Bronchial epithelial cell (primary cell): ENCODE results near the gene PDHX. TPM values are rescaled to one million over a fixed set of nuclear protein-coding genes. Genes with fewer than 3 reads are reported as not detected.

Experiments used
- DNase-seq: peaks from one replicate; pipeline ENCODE4 v3.0.0-alpha.2; 2010; ENCODE audit warnings: low read depth
- FAIRE-seq: peaks from 2 replicates; lab custom pipeline; 2011; peaks lifted over from hg19 to GRCh38; lab: Jason Lieb, UNC
- H3K27me3 ChIP-seq: 2 replicates; pipeline ENCODE4 v1.5.1; 2011; ENCODE audit warnings: low read length; ENCODE audit not compliant: control insufficient read depth, insufficient read depth
- H3K36me3 ChIP-seq: 2 replicates; pipeline ENCODE4 v1.5.1; 2011; ENCODE audit warnings: low read length; ENCODE audit not compliant: control insufficient read depth, insufficient read depth
- H3K4me3 ChIP-seq: 2 replicates; pipeline ENCODE4 v1.5.1; 2011; ENCODE audit warnings: mild to moderate bottlenecking, low read depth, low read length, control low read depth
- total RNA-seq: library from RNA; depleted of rRNA; stranded (reverse); fragments of >200 nt; gene quantifications from 2 replicates; pipeline ENCODE4 v1.2.1, GENCODE V29; 2014
- TF ChIP-seq, protein P1 (sequence below): IDR thresholded peaks from 2 replicates; pipeline ENCODE4 v1.5.1; 2011; ENCODE audit warnings: mild to moderate bottlenecking, moderate library complexity, low read length, control low read depth, inconsistent platforms; ENCODE audit not compliant: insufficient read depth, severe bottlenecking

Gene PDHX
- total RNA-seq, 1 donor from 2014 or later = 26.6 TPM

DNA sequence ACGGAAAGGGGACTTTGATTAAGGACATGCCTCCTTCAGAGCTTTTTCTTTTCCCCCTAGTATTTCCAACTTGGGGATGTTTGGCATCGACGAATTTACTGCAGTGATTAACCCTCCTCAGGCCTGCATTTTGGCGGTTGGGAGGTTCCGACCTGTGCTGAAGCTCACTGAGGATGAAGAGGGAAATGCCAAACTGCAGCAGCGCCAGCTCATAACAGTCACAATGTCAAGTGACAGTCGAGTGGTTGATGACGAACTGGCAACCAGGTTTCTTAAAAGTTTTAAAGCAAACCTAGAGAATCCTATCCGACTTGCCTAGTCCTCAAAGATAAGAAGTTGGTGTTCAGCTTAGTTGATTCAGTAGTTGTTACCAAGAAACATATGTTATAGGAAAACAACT, 78.4 kb downstream of the PDHX start:
- no peak for FAIRE-seq

DNA sequence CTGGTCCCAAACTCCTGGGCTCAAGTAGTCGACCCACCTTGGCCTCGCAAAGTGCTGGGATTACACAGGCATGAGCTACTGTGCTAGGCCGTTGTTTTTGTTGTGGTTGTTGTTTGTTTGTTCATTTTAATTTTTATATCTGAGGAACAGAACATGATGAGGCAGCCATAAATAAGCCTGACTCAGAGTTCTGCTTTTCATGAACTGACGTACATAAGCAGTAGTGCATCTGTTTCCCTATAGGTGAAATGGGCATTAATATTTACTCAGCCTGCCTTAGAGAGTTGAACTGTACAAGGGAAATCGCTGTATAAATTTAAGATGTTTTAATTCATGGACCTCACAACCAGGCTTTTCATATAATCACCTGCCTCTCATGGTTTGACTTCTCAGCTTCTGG, 80.5 kb downstream of the PDHX start:
- Histone ChIP-seq H3K27me3 (no peaks in the 10 kb centered on the region), H3K4me3 (no peak overlapping the region), H3K36me3 (no peaks in the 10 kb centered on the region)
- FAIRE-seq = no peak
- no peak for DNase-seq
- TF ChIP-seq, protein P1, sequence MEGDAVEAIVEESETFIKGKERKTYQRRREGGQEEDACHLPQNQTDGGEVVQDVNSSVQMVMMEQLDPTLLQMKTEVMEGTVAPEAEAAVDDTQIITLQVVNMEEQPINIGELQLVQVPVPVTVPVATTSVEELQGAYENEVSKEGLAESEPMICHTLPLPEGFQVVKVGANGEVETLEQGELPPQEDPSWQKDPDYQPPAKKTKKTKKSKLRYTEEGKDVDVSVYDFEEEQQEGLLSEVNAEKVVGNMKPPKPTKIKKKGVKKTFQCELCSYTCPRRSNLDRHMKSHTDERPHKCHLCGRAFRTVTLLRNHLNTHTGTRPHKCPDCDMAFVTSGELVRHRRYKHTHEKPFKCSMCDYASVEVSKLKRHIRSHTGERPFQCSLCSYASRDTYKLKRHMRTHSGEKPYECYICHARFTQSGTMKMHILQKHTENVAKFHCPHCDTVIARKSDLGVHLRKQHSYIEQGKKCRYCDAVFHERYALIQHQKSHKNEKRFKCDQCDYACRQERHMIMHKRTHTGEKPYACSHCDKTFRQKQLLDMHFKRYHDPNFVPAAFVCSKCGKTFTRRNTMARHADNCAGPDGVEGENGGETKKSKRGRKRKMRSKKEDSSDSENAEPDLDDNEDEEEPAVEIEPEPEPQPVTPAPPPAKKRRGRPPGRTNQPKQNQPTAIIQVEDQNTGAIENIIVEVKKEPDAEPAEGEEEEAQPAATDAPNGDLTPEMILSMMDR = no peak

More for the DNA sequence above, 78.4 kb downstream of the PDHX start:
- DNase-seq = no peak
- Histone ChIP-seq H3K36me3 (no peaks in the 10 kb centered on the region), H3K4me3 (no peak overlapping the region), H3K27me3 (no peaks in the 10 kb centered on the region)
- TF ChIP-seq, protein P1 = no peak

DNA sequence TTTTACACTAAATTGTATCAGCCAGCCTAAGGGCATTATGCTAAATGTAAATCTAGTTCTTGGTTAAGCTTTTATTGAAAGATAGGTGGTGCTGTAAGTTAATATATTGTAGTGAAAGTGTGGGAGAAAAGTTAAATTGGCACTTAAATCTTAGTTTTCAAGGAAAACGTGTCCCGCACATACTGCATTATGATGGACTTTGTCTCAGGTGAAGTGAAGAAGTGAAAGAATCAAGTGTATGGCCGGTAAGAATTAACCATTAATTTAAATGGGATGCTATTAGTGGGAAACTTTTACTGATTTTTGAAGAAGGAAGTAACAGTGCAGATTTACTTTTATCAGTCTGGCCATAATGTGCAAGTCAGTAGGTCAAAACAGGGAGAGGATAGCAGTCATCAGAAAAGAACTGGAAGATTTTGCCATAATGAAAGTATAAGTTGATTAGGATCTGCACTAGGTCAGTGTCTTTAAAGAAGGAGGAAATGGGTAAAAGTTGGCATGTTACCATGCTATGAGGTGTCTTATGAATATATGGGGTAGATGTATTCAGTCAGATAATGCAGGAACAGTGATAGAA, 81.6 kb downstream of the PDHX start:
- no peak for FAIRE-seq
- Histone ChIP-seq H3K36me3 (no peaks in the 10 kb centered on the region), H3K4me3 (no peak overlapping the region), H3K27me3 (no peaks in the 10 kb centered on the region)
- peak; percentile 57 for DNase-seq
- TF ChIP-seq, protein P1 = peak; percentile 23

DNA sequence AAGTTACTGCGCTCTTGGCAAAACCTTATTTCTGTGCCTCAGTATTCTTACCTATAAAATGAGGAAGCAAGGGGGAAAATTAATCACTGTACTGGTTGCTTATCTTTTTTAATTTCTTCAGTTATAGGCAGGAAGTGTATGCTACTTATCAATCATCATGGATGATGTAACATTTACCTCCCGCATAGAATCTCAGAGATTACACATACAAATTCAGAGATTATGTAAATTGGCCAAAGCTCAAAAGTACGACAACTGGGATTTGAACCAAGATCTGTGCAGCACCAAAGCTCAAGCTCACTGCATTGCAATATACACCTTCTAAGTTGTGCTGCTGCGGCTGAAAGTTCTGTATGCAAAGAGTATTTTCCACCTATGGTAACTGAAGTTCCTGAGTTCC, 83.0 kb downstream of the PDHX start:
- FAIRE-seq = no peak
- DNase-seq = no peak
- Histone ChIP-seq H3K4me3 (no peak overlapping the region), H3K36me3 (no peaks in the 10 kb centered on the region), H3K27me3 (no peaks in the 10 kb centered on the region)
- TF ChIP-seq, protein P1 = no peak

- Histone ChIP-seq H3K36me3 (no peaks in the 10 kb centered on the region), H3K4me3 (no peak overlapping the region), H3K27me3 (no peaks in the 10 kb centered on the region)
- TF ChIP-seq, protein P1 = no peak
- DNase-seq (no peak), FAIRE-seq (no peak)
Measured at GRCh38 chr11:35003186-35003585, 86.8 kb downstream of the PDHX start.

DNA sequence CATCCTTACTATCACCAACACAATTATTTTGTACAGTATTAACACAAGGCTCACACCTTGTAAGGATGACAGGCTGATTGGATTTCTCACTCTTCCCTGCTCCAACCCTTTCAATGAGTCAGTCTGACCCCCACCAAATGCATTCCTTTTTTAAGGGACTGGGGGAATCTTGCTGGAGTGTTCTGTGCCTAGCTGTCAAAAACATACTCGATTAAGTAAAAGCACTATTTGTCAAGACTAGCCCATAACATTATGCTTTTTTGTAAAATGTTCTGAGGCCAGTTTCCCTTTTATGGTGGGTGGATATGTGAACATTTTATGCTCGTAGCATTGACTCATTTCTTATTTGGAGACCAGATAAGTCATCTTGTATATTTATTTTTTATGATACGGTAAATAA, 87.2 kb downstream of the PDHX start:
- DNase-seq (peak; percentile 47), FAIRE-seq (no peak)
- no peaks in the 10 kb centered on the region for H3K36me3 ChIP-seq
- H3K4me3 ChIP-seq = no peak overlapping the region
- no peaks in the 10 kb centered on the region for H3K27me3 ChIP-seq
- TF ChIP-seq, protein P1 = no peak
